Left ventricle myocardium inferior (tissue), 1 donor: ENCODE data around the gene PCLO. TPM values are rescaled to one million over a fixed set of nuclear protein-coding genes. Genes with fewer than 3 reads are reported as not detected.

Experiments used
- DNase-seq: peaks from one replicate; pipeline ENCODE4 v3.0.0-alpha.2; 2020
- H3K27ac ChIP-seq: fragments of 200-600 bp; replicated peaks from 2 replicates; pipeline ENCODE4 v1.8.0; 2021
- H3K27me3 ChIP-seq: fragments of 200-600 bp; 2 replicates; pipeline ENCODE4 v1.8.0; 2021; ENCODE audit warnings: low read depth
- H3K36me3 ChIP-seq: fragments of 200-600 bp; 2 replicates; pipeline ENCODE4 v1.8.0; 2021
- H3K4me1 ChIP-seq: fragments of 200-600 bp; 2 replicates; pipeline ENCODE4 v1.8.0; 2021
- H3K4me3 ChIP-seq: fragments of 200-600 bp; 2 replicates; pipeline ENCODE4 v1.8.0; 2021; ENCODE audit warnings: mild to moderate bottlenecking, moderate library complexity
- H3K9me3 ChIP-seq: fragments of 200-600 bp; replicated peaks from 2 replicates; pipeline ENCODE4 v1.8.0; 2021
- intact Hi-C: fragments of 100-400 bp; cut with micrococcal nuclease; formaldehyde crosslinking; loops from one replicate; pipeline ENCODE4 v1.11.0; 2022
- total RNA-seq: library from RNA; stranded (reverse); fragmentation: NEBNext Ultra II Directional; extraction: Animal tissue kit (Norgen Biotek cat#: 25700); gene quantifications from one replicate; pipeline ENCODE4 v1.2.1, GENCODE V29; 2021
- TF ChIP-seq, protein P1 (sequence below): fragments of 200-600 bp; IDR thresholded peaks from 2 replicates; pipeline ENCODE4 v1.8.0; 2021; ENCODE audit warnings: antibody characterized with exemption, mild to moderate bottlenecking, borderline replicate concordance
- donor health status: DM: no; HTN: yes; CAD: no; lungs with severe emphysema.

Gene PCLO
- total RNA-seq, 1 donor from 2014 or later = 4.2 TPM

DNA sequence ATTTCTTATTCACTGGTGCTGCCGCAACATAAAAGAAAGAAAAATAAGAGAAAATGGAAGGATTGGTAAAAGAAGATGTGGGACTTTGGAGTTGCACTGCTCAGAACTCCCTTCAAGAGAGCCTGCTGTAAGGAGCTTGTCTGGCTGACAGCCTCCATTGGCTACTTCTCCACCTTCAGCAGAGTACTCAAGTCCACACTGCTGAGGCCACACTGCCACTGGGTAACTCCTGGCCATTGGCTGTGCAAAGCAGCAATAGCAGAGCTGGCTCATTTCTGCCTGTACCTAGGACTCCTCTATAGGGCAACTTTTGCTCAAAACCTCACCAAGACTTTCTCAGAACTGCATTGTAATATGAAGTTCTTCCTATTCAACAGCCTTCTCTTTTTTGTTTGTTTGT, 38.7 kb upstream of the PCLO start:
- TF ChIP-seq, protein P1, sequence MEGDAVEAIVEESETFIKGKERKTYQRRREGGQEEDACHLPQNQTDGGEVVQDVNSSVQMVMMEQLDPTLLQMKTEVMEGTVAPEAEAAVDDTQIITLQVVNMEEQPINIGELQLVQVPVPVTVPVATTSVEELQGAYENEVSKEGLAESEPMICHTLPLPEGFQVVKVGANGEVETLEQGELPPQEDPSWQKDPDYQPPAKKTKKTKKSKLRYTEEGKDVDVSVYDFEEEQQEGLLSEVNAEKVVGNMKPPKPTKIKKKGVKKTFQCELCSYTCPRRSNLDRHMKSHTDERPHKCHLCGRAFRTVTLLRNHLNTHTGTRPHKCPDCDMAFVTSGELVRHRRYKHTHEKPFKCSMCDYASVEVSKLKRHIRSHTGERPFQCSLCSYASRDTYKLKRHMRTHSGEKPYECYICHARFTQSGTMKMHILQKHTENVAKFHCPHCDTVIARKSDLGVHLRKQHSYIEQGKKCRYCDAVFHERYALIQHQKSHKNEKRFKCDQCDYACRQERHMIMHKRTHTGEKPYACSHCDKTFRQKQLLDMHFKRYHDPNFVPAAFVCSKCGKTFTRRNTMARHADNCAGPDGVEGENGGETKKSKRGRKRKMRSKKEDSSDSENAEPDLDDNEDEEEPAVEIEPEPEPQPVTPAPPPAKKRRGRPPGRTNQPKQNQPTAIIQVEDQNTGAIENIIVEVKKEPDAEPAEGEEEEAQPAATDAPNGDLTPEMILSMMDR = no peak
- H3K4me1 ChIP-seq = no peaks in the 10 kb centered on the region
- no peaks in the 10 kb centered on the region for H3K27me3 ChIP-seq
- H3K4me3 ChIP-seq = no peak overlapping the region
- intact Hi-C loops = no loop called here
- no peak overlapping the region for H3K27ac ChIP-seq
- DNase-seq = no peak
- H3K36me3 ChIP-seq = no peaks in the 10 kb centered on the region
- H3K9me3 ChIP-seq = no peaks in the 10 kb centered on the region

DNA sequence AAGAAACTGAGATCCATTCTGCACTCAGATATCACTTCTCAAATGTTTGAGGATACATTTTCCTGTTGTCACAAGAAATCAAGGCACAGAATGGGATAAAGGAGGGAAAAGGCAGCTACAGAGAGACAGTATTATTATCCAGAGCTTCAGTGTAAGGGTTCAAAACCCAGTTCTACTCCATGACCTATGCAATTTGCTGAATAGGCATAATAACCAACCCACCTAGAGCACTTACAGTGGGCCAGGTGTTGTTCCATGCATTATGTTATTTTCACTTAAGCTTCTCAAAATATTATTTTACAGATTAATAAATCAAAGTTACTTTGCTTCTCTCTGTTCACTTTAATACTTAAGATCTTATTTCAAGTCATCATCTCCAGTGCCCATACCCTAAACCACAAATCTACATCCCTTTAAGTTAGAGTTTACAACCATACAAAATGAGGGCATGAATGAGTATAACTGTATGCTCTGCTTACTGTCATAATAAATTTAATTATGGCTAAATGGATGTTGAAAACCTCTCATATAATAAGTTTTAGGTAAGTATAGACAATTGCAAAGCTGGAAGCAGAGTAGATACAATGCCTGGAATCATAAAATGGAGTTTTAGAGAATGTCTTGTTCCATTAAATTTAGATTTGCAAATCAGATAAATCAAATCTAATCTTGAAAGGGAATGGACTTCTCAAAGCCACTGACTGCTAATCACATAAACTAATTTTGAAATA, 28.1 kb upstream of the PCLO start:
- H3K4me3 ChIP-seq = no peak overlapping the region
- H3K4me1 ChIP-seq = no peaks in the 10 kb centered on the region
- intact Hi-C loops = no loop called here
- no peak for DNase-seq
- no peaks in the 10 kb centered on the region for H3K36me3 ChIP-seq
- H3K27ac ChIP-seq = no peak overlapping the region
- no peaks in the 10 kb centered on the region for H3K27me3 ChIP-seq
- H3K9me3 ChIP-seq = no peaks in the 10 kb centered on the region
- TF ChIP-seq, protein P1 = no peak

DNA sequence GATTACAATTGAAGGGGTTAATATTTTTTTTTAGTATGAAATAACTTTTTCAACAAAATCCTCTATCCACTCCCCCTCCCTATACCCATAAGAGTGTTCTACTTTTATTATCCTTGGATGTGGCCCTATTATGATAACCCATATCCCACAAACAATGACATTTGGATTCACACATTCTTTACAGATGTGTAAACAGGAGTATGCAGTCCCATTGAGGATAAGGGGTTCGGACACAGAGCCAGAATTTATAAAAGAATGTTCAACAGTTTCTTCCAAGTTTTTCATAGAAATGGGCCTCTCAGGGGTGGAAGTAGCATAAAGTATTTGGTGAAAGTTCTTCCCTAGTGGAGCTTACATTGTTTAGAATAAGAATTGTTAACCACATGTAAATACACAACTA, 16.1 kb upstream of the PCLO start:
- DNase-seq = no peak

DNA sequence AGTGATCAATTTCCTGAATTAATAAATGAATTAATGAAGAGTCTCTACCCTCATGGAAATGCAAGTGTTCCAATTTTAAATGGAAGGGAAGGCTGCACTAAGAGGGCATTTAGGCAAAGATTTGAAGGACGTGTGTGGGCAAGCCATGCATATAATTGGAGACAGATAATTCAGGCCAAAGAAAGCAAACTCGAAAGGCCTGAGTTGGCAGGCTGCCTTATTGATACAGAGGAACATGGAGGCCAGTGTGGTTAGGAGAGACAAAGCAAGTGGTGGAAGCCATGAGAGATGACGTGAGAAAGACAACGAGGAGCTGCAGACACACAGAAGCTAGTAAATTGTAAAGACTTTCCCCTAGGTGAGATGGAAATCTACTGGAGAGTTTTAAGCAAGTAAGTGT, 15.4 kb upstream of the PCLO start:
- no peak overlapping the region for H3K27ac ChIP-seq
- no peak overlapping the region for H3K4me3 ChIP-seq
- no peaks in the 10 kb centered on the region for H3K4me1 ChIP-seq
- no peaks in the 10 kb centered on the region for H3K36me3 ChIP-seq
- TF ChIP-seq, protein P1 = no peak
- no peak for DNase-seq
- no peaks in the 10 kb centered on the region for H3K27me3 ChIP-seq
- intact Hi-C loops = no loop called here
- peaks cover 6% of the 10 kb centered on the region for H3K9me3 ChIP-seq

More for the DNA sequence above, 16.1 kb upstream of the PCLO start:
- intact Hi-C loops = no loop called here
- TF ChIP-seq, protein P1 = no peak
- Histone ChIP-seq H3K4me3 (no peak overlapping the region), H3K36me3 (no peaks in the 10 kb centered on the region), H3K9me3 (peaks cover 13% of the 10 kb centered on the region), H3K27ac (no peak overlapping the region), H3K4me1 (no peaks in the 10 kb centered on the region), H3K27me3 (no peaks in the 10 kb centered on the region)

DNA sequence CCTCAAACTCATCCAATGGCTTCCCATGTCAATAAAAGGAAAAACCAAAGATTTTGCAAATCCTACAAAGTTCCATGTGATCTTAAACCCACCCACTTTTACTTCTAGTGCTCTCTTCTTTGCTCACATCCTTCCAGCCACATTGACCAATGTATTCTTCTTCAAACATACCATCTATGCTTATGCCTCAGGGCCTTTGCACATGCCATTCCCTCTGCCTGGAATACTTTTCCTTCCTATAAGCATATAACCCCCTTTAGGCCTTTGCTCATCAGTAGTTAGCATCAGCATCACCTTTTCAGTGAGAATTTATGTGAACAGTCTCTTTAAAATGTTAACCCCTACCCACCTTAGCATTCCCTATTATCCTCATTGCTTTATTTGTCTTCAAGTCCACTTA, 11.0 kb upstream of the PCLO start:
- TF ChIP-seq, protein P1 = no peak
- H3K4me1 ChIP-seq = no peaks in the 10 kb centered on the region
- no peak overlapping the region for H3K4me3 ChIP-seq
- H3K9me3 ChIP-seq = no peaks in the 10 kb centered on the region
- intact Hi-C loops = no loop called here
- no peak for DNase-seq
- H3K36me3 ChIP-seq = no peaks in the 10 kb centered on the region
- H3K27ac ChIP-seq = no peak overlapping the region
- no peaks in the 10 kb centered on the region for H3K27me3 ChIP-seq
